A673 (cell line): ENCODE data around the gene ARHGAP26. TPM values are rescaled to one million over a fixed set of nuclear protein-coding genes. Genes with fewer than 3 reads are reported as not detected.
A peak's percentile ranks its signal among the peaks of the same experiment; 100 is the strongest.

Experiments
- BruUV-seq: library from RNA; stranded (reverse); fragments of 400-500 nt; replicated peaks from 2 replicates; lab custom pipeline; 2021; lab: Mats Ljungman, UMichigan
- CTCF ChIA-PET: fragments of 300-600 bp; sonication (Branson Sonifier 250); formaldehyde crosslinking; loops from one replicate; lab custom pipeline; 2022; ENCODE audit warnings: antibody characterized with exemption; lab: Charles Lee
- POLR2A ChIA-PET: fragments of 300-600 bp; sonication (Branson Sonifier 250); formaldehyde crosslinking; loops from one replicate; lab custom pipeline; 2022; ENCODE audit warnings: antibody characterized with exemption; ENCODE audit not compliant: low non-redundant PET; lab: Charles Lee
- DNase-seq: peaks from one replicate; pipeline ENCODE4 v3.0.0-alpha.2; 2015; ENCODE audit warnings: low spot score
- H3K27ac ChIP-seq: fragments of 200-600 bp; sonication (generic); 2 replicates; pipeline ENCODE4 v1.5.1; 2016; ENCODE audit warnings: mixed run types, low read depth, mild to moderate bottlenecking, mixed read lengths, antibody characterized with exemption, low read length; ENCODE audit not compliant: poor library complexity, severe bottlenecking
- H3K27me3 ChIP-seq: fragments of 200-600 bp; sonication (generic); replicated peaks from 2 replicates; pipeline ENCODE4 v1.6.1; 2017; ENCODE audit warnings: mixed run types, low read depth, mild to moderate bottlenecking, mixed read lengths, antibody characterized with exemption, low read length; ENCODE audit not compliant: insufficient read depth, poor library complexity
- H3K36me3 ChIP-seq: fragments of 200-600 bp; sonication (generic); 2 replicates; pipeline ENCODE4 v1.6.1; 2016; ENCODE audit warnings: mixed run types, mild to moderate bottlenecking, mixed read lengths, antibody characterized with exemption, low read length; ENCODE audit not compliant: insufficient read depth, poor library complexity, severe bottlenecking
- H3K4me1 ChIP-seq: fragments of 200-600 bp; sonication (generic); 2 replicates; pipeline ENCODE4 v1.6.1; 2017; ENCODE audit warnings: mixed run types, mild to moderate bottlenecking, mixed read lengths, antibody characterized with exemption, low read length; ENCODE audit not compliant: insufficient read depth, poor library complexity, severe bottlenecking
- H3K4me3 ChIP-seq: fragments of 200-600 bp; sonication (generic); 2 replicates; pipeline ENCODE4 v1.5.1; 2016; ENCODE audit warnings: low read depth, mixed run types, mild to moderate bottlenecking, mixed read lengths, low read length; ENCODE audit not compliant: poor library complexity, severe bottlenecking
- H3K9me3 ChIP-seq: fragments of 200-600 bp; sonication (generic); 2 replicates; pipeline ENCODE4 v1.6.1; 2016; ENCODE audit warnings: mixed run types, low read depth, mild to moderate bottlenecking, mixed read lengths, antibody characterized with exemption, low read length; ENCODE audit not compliant: poor library complexity, severe bottlenecking
- EZH2 ChIP-seq: fragments of 200-600 bp; sonication (generic); IDR thresholded peaks from 2 replicates; pipeline ENCODE4 v1.6.1; 2017; ENCODE audit warnings: borderline replicate concordance, low read depth, mild to moderate bottlenecking, mixed read lengths, antibody characterized with exemption, low read length; ENCODE audit not compliant: poor library complexity, severe bottlenecking
- intact Hi-C: fragments of 100-400 bp; cut with micrococcal nuclease; formaldehyde crosslinking; loops from one replicate; pipeline ENCODE4 v1.10.0; 2022; ENCODE audit not compliant: unreplicated experiment
- total RNA-seq: library from RNA; stranded (reverse); gene quantifications from 2 replicates; pipeline ENCODE4 v1.2.3, GENCODE V29; 2021
- TF ChIP-seq, protein P1 (sequence below): fragments of 300-800, 200-600 bp; sonication (generic); conservative IDR thresholded peaks from 2 replicates; pipeline ENCODE4 v1.5.1; 2017; ENCODE audit warnings: low read depth, mild to moderate bottlenecking, antibody characterized with exemption, low read length, moderate library complexity, mixed read lengths

ARHGAP26 gene
- total RNA-seq, 1 experiment from 2014 or later, result 25.5 TPM

DNA sequence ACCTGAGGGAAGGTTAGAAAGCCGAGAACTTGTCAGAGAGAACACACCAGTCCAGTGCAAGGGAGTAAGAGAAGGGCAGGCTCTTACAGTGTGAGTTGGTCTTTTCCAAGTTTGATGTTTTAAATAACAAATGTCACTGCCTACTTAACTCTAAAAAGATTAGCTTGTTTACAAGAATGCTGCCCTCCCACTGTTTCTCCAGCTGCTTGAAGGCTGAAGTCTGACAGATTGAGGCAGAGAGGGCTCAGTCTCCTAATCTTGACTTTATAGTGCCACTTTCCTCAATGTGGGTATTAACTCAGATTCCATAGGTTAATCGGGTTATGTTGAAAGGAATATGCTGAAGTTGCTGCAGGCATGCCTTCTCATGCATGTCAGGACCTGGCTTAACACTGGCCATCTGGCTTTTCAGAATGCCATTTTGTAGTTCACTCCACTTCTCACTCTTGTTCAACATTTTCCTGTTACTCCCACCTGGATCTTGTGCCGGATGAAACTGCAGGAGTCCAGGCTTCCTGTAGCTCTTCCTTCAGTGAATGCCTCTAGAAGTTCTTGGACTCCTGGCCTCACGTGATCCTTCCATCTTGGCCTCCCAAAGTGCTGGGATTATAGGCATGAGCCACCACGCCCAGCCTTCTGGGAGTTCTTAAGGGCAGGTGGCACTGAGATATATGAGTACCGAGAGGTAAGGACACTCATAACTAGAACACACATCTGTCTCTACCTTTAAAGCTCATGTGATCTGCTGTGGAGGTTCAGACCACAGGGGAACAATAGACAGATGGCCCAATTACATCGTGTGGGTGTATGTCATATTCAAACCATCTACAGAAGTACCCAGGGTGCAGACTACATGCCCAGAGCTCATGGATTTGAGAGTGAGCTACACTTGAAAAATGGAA lies 249.7 kb downstream of the ARHGAP26 start:
- TF ChIP-seq, protein P1, sequence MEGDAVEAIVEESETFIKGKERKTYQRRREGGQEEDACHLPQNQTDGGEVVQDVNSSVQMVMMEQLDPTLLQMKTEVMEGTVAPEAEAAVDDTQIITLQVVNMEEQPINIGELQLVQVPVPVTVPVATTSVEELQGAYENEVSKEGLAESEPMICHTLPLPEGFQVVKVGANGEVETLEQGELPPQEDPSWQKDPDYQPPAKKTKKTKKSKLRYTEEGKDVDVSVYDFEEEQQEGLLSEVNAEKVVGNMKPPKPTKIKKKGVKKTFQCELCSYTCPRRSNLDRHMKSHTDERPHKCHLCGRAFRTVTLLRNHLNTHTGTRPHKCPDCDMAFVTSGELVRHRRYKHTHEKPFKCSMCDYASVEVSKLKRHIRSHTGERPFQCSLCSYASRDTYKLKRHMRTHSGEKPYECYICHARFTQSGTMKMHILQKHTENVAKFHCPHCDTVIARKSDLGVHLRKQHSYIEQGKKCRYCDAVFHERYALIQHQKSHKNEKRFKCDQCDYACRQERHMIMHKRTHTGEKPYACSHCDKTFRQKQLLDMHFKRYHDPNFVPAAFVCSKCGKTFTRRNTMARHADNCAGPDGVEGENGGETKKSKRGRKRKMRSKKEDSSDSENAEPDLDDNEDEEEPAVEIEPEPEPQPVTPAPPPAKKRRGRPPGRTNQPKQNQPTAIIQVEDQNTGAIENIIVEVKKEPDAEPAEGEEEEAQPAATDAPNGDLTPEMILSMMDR, result no peak
- Histone ChIP-seq H3K27ac (no peak overlapping the region), H3K36me3 (no peaks in the 10 kb centered on the region), H3K4me1 (no peaks in the 10 kb centered on the region), H3K27me3 (no peaks in the 10 kb centered on the region), H3K9me3 (peaks cover 3% of the 10 kb centered on the region), H3K4me3 (no peak overlapping the region)
- POLR2A ChIA-PET, result no interaction called here
- no TSS peak for BruUV-seq
- peak; percentile 39 for DNase-seq
- CTCF ChIA-PET, result no interaction called here
- intact Hi-C loops, result loop anchor here (5.0 to 10.0 kb wide), 2 partner anchors 197 to 945 kb away; no protein-coding TSS in a partner anchor

DNA sequence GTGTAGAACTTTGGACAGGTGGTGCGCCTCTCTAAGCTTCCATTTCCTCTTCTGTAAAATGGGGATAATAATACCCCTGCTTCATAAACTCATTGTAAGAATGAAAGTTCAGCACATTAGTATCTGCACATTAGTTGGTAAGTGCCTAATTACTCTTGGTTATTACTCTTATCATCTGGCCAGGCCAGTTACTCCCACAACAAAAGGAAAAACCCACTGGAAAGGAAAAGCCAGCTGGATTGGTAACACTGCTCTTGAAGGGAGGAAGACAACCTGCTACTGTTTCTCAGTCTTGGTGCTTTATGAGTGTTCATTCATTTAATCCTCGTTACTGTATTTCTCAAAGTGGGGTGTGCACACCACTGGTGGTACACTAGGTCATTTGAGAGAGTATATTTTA lies 251.4 kb downstream of the ARHGAP26 start:
- no peaks in the 10 kb centered on the region for H3K27me3 ChIP-seq
- DNase-seq, result no peak
- no peaks in the 10 kb centered on the region for H3K36me3 ChIP-seq
- ChIA-PET POLR2A (no interaction called here), CTCF (no interaction called here)
- TF ChIP-seq, protein P1, result no peak
- no peak for TF ChIP-seq EZH2
- H3K9me3 ChIP-seq, result peaks cover 3% of the 10 kb centered on the region
- H3K27ac ChIP-seq, result no peak overlapping the region
- H3K4me3 ChIP-seq, result no peak overlapping the region
- H3K4me1 ChIP-seq, result no peaks in the 10 kb centered on the region
- no TSS peak for BruUV-seq
- intact Hi-C loops, result no loop called here

DNA sequence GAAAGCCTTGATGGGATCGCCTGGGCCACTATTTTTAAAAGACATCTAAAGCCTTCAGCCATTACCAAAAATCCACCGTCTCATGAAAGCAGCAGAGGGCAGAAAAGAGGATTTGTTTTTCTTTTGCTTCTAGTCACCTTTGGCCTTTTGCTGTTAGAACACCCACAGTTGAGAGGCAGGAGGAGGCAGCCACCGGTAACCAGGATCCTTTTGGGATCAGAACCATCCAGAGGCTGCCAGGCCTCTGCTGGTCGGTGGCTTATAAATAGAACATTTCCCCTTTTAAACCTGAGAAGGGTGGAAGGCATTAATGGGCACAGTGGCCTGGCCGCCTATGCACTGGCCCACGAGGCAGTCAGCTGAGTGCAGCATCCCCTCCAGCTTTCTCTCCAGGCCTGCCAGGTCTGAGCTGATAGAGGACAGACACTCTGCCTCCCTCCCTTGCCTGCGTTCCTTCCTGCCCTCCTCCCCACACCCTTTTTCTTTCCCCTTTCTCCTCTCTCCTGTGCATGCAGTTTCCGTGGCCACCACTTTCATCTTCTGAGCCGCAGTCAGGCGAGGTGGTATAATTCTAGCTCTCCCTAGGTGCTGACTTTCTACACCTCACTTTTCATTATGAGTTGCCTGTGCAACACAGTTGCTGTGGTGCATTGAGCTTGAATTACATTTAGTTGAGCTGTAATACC lies 253.4 kb downstream of the ARHGAP26 start:
- intact Hi-C loops, result no loop called here
- Histone ChIP-seq H3K9me3 (no peaks in the 10 kb centered on the region), H3K27ac (no peak overlapping the region), H3K4me1 (no peaks in the 10 kb centered on the region), H3K4me3 (no peak overlapping the region), H3K36me3 (no peaks in the 10 kb centered on the region), H3K27me3 (no peaks in the 10 kb centered on the region)
- ChIA-PET POLR2A (no interaction called here), CTCF (no interaction called here)
- DNase-seq, result no peak
- TF ChIP-seq, protein P1, result no peak
- no peak for TF ChIP-seq EZH2
- BruUV-seq, result no TSS peak
